Endothelial cell of umbilical vein (primary cell): ENCODE results near the gene ARHGEF28. TPM values are rescaled to one million over a fixed set of nuclear protein-coding genes. Genes with fewer than 3 reads are reported as not detected.

ENCODE experiments used
- BruUV-seq: library from RNA; stranded (reverse); fragments of 400-500 nt; replicated peaks from 2 replicates; lab custom pipeline; 2021; lab: Mats Ljungman, UMichigan
- CTCF ChIA-PET: fragments of 300-600, 350-600 bp; sonication (Branson Sonifier 250); formaldehyde crosslinking; loops from one replicate; lab custom pipeline; 2021; ENCODE audit warnings: antibody characterized with exemption, inconsistent platforms; lab: Charles Lee
- POLR2A ChIA-PET: fragments of 300-600, 350-600 bp; sonication (Branson Sonifier 250); formaldehyde crosslinking; loops from one replicate; lab custom pipeline; 2021; ENCODE audit warnings: antibody characterized with exemption, inconsistent platforms; lab: Charles Lee
- DNase-seq: peaks from one replicate; pipeline ENCODE4 v3.0.0-alpha.2; 2011; ENCODE audit warnings: low read depth, low spot score
- FAIRE-seq: peaks from 2 replicates; lab custom pipeline; 2011; peaks lifted over from hg19 to GRCh38; lab: Jason Lieb, UNC
- H2AFZ ChIP-seq: 2 replicates; pipeline ENCODE4 v1.6.0; 2012; ENCODE audit warnings: low read depth, low read length, control low read depth, inconsistent platforms
- H3K27ac ChIP-seq: 2 replicates; pipeline ENCODE4 v1.5.1; 2011; ENCODE audit warnings: low read depth, mild to moderate bottlenecking, control low read depth, low read length, moderate library complexity; ENCODE audit not compliant: insufficient read depth
- H3K27me3 ChIP-seq, 2 experiments: 2 replicates each; pipeline versions ENCODE4 v1.6.0 to v1.6.1; 2011; ENCODE audit warnings: low read length in 2 of 2, mixed read lengths in 1 of 2; ENCODE audit not compliant: control insufficient read depth in 2 of 2, insufficient read depth in 2 of 2
- H3K36me3 ChIP-seq, 2 experiments: 2 replicates in 1 of 2; 3 replicates in 1 of 2; pipeline ENCODE4 v1.5.1; 2011; ENCODE audit warnings: low read length in 2 of 2, mild to moderate bottlenecking in 1 of 2, moderate library complexity in 1 of 2; ENCODE audit not compliant: control insufficient read depth in 2 of 2, insufficient read depth in 2 of 2; ENCODE audit errors: extremely low read depth in 1 of 2
- H3K4me1 ChIP-seq: 3 replicates; pipeline ENCODE4 v1.5.1; 2011; ENCODE audit warnings: mild to moderate bottlenecking, low read length; ENCODE audit not compliant: control insufficient read depth, insufficient read depth; ENCODE audit errors: extremely low read depth
- H3K4me2 ChIP-seq: 2 replicates; pipeline ENCODE4 v1.6.1; 2011; ENCODE audit warnings: low read length, control low read depth, mixed read lengths; ENCODE audit not compliant: insufficient read depth
- H3K4me3 ChIP-seq, 3 experiments: fragments of 200-600 bp in 1 of 3; sonication (generic), shearing (Covaris generic) in 1 of 3; replicated peaks in 1 of 3; 2 replicates each; pipeline ENCODE4 v1.5.1; 2011 to 2016; ENCODE audit warnings: control low read depth in 3 of 3, low read length in 3 of 3, mild to moderate bottlenecking in 2 of 3, inconsistent platforms in 1 of 3, low read depth in 1 of 3, moderate library complexity in 1 of 3; ENCODE audit not compliant: insufficient read depth in 1 of 3
- H3K79me2 ChIP-seq: 2 replicates; pipeline ENCODE4 v1.6.0; 2012; ENCODE audit warnings: low read length, inconsistent platforms; ENCODE audit not compliant: control insufficient read depth, insufficient read depth
- H3K9ac ChIP-seq: replicated peaks from 2 replicates; pipeline ENCODE3; 2011; ENCODE audit warnings: low read length, control low read depth; ENCODE audit not compliant: insufficient read depth; ENCODE audit errors: extremely low read depth
- H3K9me1 ChIP-seq: replicated peaks from 3 replicates; pipeline ENCODE4 v1.6.0; 2011; ENCODE audit warnings: mild to moderate bottlenecking, low read length; ENCODE audit not compliant: control insufficient read depth, insufficient read depth; ENCODE audit errors: extremely low read depth
- H3K9me3 ChIP-seq: replicated peaks from 2 replicates; pipeline ENCODE4 v1.5.1; 2012; ENCODE audit warnings: low read length, inconsistent platforms; ENCODE audit not compliant: control insufficient read depth, insufficient read depth
- H4K20me1 ChIP-seq: replicated peaks from 2 replicates; pipeline ENCODE3; 2011; ENCODE audit warnings: mild to moderate bottlenecking, low read length; ENCODE audit not compliant: control insufficient read depth, insufficient read depth; ENCODE audit errors: extremely low read depth
- EZH2 ChIP-seq: IDR thresholded peaks from 2 replicates; pipeline ENCODE4 v1.6.1; 2012; ENCODE audit warnings: borderline replicate concordance, low read depth, mild to moderate bottlenecking, moderate library complexity, low read length, inconsistent platforms; ENCODE audit not compliant: severe bottlenecking
- FOS ChIP-seq: IDR thresholded peaks from 2 replicates; pipeline ENCODE4 v1.6.1; 2011; ENCODE audit warnings: mild to moderate bottlenecking, low read length, moderate library complexity, borderline replicate concordance; ENCODE audit not compliant: insufficient read depth
- GATA2 ChIP-seq: IDR thresholded peaks from 2 replicates; pipeline ENCODE4 v1.7.0; 2011; ENCODE audit warnings: low read depth, mild to moderate bottlenecking, moderate library complexity, mixed read lengths, low read length; ENCODE audit not compliant: insufficient read length, insufficient read depth
- JUN ChIP-seq: IDR thresholded peaks from 2 replicates; pipeline ENCODE4 v1.6.1; 2011; ENCODE audit warnings: borderline replicate concordance, low read depth; ENCODE audit not compliant: insufficient read length, insufficient read depth
- MYC ChIP-seq: IDR thresholded peaks from one replicate; pipeline ENCODE4 v1.6.1; 2011; ENCODE audit warnings: mild to moderate bottlenecking, low read depth, low read length
- POLR2A ChIP-seq: IDR thresholded peaks from 2 replicates; pipeline ENCODE4 v1.6.1; 2012; ENCODE audit warnings: low read depth, mild to moderate bottlenecking, control low read depth, low read length
- POLR2AphosphoS5 ChIP-seq: IDR thresholded peaks from 2 replicates; pipeline ENCODE4 v1.6.1; 2012; ENCODE audit warnings: low read depth, mild to moderate bottlenecking, control low read depth, low read length, moderate library complexity; ENCODE audit not compliant: insufficient read depth
- dilution Hi-C: fragments of 300-500 bp; cut with MboI; formaldehyde crosslinking; loops from one replicate; pipeline ENCODE4 v1.15.0; 2019; ENCODE audit warnings: low sequenced_read_pairs; ENCODE audit not compliant: extremely low pct_ligation_motif_present
- intact Hi-C: fragments of 100-400 bp; cut with micrococcal nuclease; formaldehyde crosslinking; loops from one replicate; pipeline ENCODE4 v1.10.0; 2022
- polyA plus RNA-seq, 4 experiments: library from polyadenylated mRNA; depleted of rRNA in 3 of 4; stranded (reverse) in 3 of 4; unstranded in 1 of 4; fragments of >200 nt; gene quantifications; 2 replicates each; pipeline versions ENCODE4 v1.2.1 to v1.2.3, GENCODE V29; 2011 to 2012; ENCODE audit warnings: missing spikeins in 1 of 4
- total RNA-seq: library from RNA; stranded (reverse); gene quantifications from 2 replicates; pipeline ENCODE4 v1.2.3, GENCODE V29; 2021
- TF ChIP-seq, protein P1 (sequence below): IDR thresholded peaks from 2 replicates; pipeline ENCODE4 v1.6.1; 2011; ENCODE audit not compliant: insufficient read depth, insufficient read length
- TF ChIP-seq, protein P2 (sequence below), 2 donors: IDR thresholded peaks; 1 replicate in 1 of 2; 2 replicates in 1 of 2; pipeline ENCODE4 v1.5.1; 2011; ENCODE audit warnings: low read length in 2 of 2, mild to moderate bottlenecking in 2 of 2, moderate library complexity in 2 of 2, control low read depth in 1 of 2, inconsistent platforms in 1 of 2, low read depth in 1 of 2; ENCODE audit not compliant: insufficient read depth in 1 of 2; ENCODE audit errors: extremely low read depth in 1 of 2

Gene ARHGEF28
- total and polyA plus RNA-seq, 2 donors (not counting 3 experiments of a cell fraction or from before 2014, with no cell fraction given), result 29.5 to 108 TPM

DNA sequence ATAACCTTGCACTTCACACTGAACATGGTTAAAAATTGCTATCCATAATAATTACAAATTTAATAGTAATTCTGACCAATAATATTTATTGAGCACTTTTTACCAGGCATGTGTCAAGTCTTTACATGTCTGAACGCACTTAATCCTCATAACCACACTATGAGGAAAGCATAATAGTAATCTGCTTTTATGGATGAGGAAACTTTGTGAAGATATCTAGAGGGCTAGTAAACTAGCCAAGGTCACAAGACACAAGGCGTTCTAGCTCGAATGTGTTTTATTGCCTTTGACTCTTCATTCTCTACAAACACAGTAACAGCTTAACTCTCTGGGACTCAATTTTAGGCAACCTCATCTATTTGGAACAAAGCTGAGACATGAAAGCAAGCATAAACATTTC, 205.1 kb downstream of the ARHGEF28 start:
- ChIA-PET POLR2A (no interaction called here), CTCF (interaction anchor here (0.6 kb wide), 1 partner anchor 18 kb away, joined by 3 read pairs; no protein-coding TSS in a partner anchor)
- no peak for DNase-seq
- peaks cover 16% of the 10 kb centered on the region for H3K79me2 ChIP-seq
- dilution Hi-C loops, result no loop called here
- H3K9me1 ChIP-seq, result no peaks in the 10 kb centered on the region
- H3K4me1 ChIP-seq, result no peaks in the 10 kb centered on the region
- no peaks in the 10 kb centered on the region for H3K9me3 ChIP-seq
- H3K27ac ChIP-seq, result no peak overlapping the region
- no peaks in the 10 kb centered on the region for H3K27me3 ChIP-seq
- FAIRE-seq, result no peak
- TF ChIP-seq JUN (no peak), EZH2 (no peak), POLR2A (no peak), FOS (no peak), POLR2AphosphoS5 (no peak)
- TF ChIP-seq, protein P1, sequence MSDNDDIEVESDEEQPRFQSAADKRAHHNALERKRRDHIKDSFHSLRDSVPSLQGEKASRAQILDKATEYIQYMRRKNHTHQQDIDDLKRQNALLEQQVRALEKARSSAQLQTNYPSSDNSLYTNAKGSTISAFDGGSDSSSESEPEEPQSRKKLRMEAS, result no peak
- H3K9ac ChIP-seq, result no peak overlapping the region
- H3K4me2 ChIP-seq, result no peak overlapping the region
- intact Hi-C loops, result no loop called here
- H3K4me3 ChIP-seq, result no peak overlapping the region
- H2AFZ ChIP-seq, result no peak overlapping the region
- H4K20me1 ChIP-seq, result peaks cover 2% of the 10 kb centered on the region
- peaks cover 8 to 20% of the 10 kb centered on the region in 2 experiments for H3K36me3 ChIP-seq
- no TSS peak for BruUV-seq

DNA sequence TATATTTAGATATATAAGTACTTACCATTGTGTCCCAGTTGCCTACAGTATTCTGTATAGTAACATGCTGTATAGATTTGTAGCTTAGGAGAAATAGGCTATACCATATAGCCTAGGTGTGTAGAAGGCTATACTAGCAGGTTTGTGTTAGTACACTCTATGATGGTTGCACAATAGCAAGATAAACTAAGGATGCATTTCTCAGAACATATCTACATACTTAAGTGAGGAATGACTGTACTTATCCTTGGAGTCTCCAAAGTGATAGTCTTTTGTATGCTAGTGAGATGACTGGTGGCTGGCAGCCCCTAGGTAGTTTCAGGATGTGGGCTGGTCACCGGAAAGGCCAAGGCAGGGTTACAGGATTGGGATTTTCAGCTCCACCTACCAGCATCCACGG, 208.7 kb downstream of the ARHGEF28 start:
- no peak overlapping the region for H2AFZ ChIP-seq
- FAIRE-seq (no peak), DNase-seq (no peak)
- H3K36me3 ChIP-seq, result peaks cover 8 to 17% of the 10 kb centered on the region in 2 experiments
- no peak overlapping the region for H3K4me3 ChIP-seq
- ChIA-PET POLR2A (no interaction called here), CTCF (no interaction called here)
- H3K9me1 ChIP-seq, result no peaks in the 10 kb centered on the region
- no peak for TF ChIP-seq FOS
- TF ChIP-seq, protein P2, sequence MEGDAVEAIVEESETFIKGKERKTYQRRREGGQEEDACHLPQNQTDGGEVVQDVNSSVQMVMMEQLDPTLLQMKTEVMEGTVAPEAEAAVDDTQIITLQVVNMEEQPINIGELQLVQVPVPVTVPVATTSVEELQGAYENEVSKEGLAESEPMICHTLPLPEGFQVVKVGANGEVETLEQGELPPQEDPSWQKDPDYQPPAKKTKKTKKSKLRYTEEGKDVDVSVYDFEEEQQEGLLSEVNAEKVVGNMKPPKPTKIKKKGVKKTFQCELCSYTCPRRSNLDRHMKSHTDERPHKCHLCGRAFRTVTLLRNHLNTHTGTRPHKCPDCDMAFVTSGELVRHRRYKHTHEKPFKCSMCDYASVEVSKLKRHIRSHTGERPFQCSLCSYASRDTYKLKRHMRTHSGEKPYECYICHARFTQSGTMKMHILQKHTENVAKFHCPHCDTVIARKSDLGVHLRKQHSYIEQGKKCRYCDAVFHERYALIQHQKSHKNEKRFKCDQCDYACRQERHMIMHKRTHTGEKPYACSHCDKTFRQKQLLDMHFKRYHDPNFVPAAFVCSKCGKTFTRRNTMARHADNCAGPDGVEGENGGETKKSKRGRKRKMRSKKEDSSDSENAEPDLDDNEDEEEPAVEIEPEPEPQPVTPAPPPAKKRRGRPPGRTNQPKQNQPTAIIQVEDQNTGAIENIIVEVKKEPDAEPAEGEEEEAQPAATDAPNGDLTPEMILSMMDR (IDR thresholded peaks at IDR 0.05; ENCODE audit: extremely low read depth in 1 of 2, insufficient read depth in 1 of 2, low read depth in 1 of 2, low read length in 2 of 2), result no peak
- no peak for TF ChIP-seq EZH2
- TF ChIP-seq GATA2, result no peak
- no peak for TF ChIP-seq MYC
- no peak for TF ChIP-seq POLR2A
- no peak for TF ChIP-seq JUN
- H3K79me2 ChIP-seq, result peaks cover 27% of the 10 kb centered on the region
- intact Hi-C loops, result no loop called here
- dilution Hi-C loops, result no loop called here
- no peak overlapping the region for H3K9ac ChIP-seq
- H4K20me1 ChIP-seq, result peaks cover 4% of the 10 kb centered on the region
- H3K4me2 ChIP-seq, result no peak overlapping the region
- H3K4me1 ChIP-seq, result no peaks in the 10 kb centered on the region
- no peaks in the 10 kb centered on the region for H3K27me3 ChIP-seq
- no TSS peak for BruUV-seq
- no peak overlapping the region for H3K27ac ChIP-seq
- no peaks in the 10 kb centered on the region for H3K9me3 ChIP-seq
